H1 (cell line): ENCODE data around the gene CLCN3. TPM values are rescaled to one million over a fixed set of nuclear protein-coding genes. Genes with fewer than 3 reads are reported as not detected.

Experiments
- EGR1 ChIP-seq: IDR thresholded peaks from 2 replicates; pipeline ENCODE4 v1.6.1; 2011; ENCODE audit warnings: low read depth, low read length, borderline replicate concordance
- EP300 ChIP-seq, 2 experiments: IDR thresholded peaks; 1 replicate in 1 of 2; 2 replicates in 1 of 2; pipeline ENCODE4 v1.6.1; 2011 to 2012; ENCODE audit warnings: low read depth in 2 of 2, low read length in 2 of 2, mild to moderate bottlenecking in 2 of 2, borderline replicate concordance in 1 of 2, inconsistent platforms in 1 of 2, moderate library complexity in 1 of 2
- HDAC6 ChIP-seq: IDR thresholded peaks from one replicate; pipeline ENCODE4 v1.7.1; 2012; ENCODE audit warnings: low read depth, mild to moderate bottlenecking, inconsistent platforms, low read length, moderate library complexity
- POLR2A ChIP-seq, 2 experiments: IDR thresholded peaks; 1 replicate in 1 of 2; 2 replicates in 1 of 2; pipeline ENCODE4 v1.6.1; 2011; ENCODE audit warnings: low read depth in 2 of 2, low read length in 2 of 2, mild to moderate bottlenecking in 2 of 2; ENCODE audit errors: control extremely low read depth in 1 of 2
- RFX5 ChIP-seq: IDR thresholded peaks from 2 replicates; pipeline ENCODE4 v1.6.1; 2011; ENCODE audit warnings: low read depth, low read length, improper control_type of control experiment, borderline replicate concordance
- polyA plus RNA-seq, 7 experiments: library from polyadenylated mRNA; depleted of rRNA in 3 of 7; stranded (reverse) in 5 of 7; unstranded in 2 of 7; fragments of >200 nt in 5 of 7; fragments of 200-250 nt in 2 of 7; gene quantifications; 1 replicate in 5 of 7; 2 replicates in 1 of 7; 4 replicates in 1 of 7; pipeline versions ENCODE4 v1.2.1 to v1.2.3, GENCODE V29; 2011 to 2013; ENCODE audit warnings: missing spikeins in 2 of 7, mixed read lengths in 2 of 7
- total RNA-seq: library from RNA; stranded (reverse); fragmentation: NEBNext Ultra II Directional; extraction: Animal tissue kit (Norgen Biotek cat#: 25700); gene quantifications from 2 replicates; pipeline ENCODE4 v1.2.1, GENCODE V29; 2021
- TF ChIP-seq, protein P1 (sequence below): fragments of 300-600 bp; sonication (generic); IDR thresholded peaks from 2 replicates; pipeline ENCODE4 v1.7.1; 2012; ENCODE audit warnings: low read length, moderate library complexity, mild to moderate bottlenecking, inconsistent platforms; ENCODE audit not compliant: insufficient replicate concordance
- TF ChIP-seq, protein P2 (sequence below): IDR thresholded peaks from 2 replicates; pipeline ENCODE4 v1.6.1; 2011; ENCODE audit warnings: low read depth, mild to moderate bottlenecking, low read length; ENCODE audit not compliant: insufficient read depth
- TF ChIP-seq, protein P3 (sequence below): IDR thresholded peaks from 2 replicates; pipeline ENCODE4 v1.6.1; 2012; ENCODE audit warnings: low read length, inconsistent platforms

CLCN3 gene
- total and polyA plus RNA-seq, 2 of the 8 experiments (the other 6 are each of a cell fraction or from before 2014, with no cell fraction given): 8.8 to 32.8 TPM

DNA sequence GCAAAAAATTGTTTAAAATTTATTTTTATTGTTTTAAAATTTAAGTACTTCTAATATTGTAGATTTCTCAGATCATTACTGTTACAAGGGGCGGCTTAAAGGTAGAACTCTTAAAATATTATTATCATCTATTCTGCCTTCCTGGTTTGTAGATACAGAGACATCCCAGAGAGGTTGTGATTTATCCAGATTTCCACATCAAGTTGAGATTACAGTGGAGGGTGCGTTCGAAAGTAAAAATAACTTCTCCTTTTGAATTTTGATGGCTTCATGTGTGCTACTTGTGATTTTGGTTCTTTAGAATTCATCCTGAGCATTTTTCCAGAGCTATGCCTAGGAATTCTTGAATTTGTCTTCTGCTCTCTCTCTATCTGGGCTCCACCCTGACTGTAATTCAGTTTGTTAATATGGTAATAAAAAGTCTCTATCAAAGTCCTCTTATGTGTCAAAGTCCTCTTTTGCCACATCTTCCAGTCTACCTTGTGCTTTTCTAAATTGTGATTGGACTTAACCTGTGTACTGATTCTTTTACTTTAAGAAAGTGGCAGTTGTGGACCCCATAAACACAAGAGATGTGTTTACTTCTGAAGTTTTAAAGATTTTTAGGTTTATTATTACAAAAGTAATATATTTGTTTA is 37.2 kb downstream of the CLCN3 start (continued):
- TF ChIP-seq, protein P1, sequence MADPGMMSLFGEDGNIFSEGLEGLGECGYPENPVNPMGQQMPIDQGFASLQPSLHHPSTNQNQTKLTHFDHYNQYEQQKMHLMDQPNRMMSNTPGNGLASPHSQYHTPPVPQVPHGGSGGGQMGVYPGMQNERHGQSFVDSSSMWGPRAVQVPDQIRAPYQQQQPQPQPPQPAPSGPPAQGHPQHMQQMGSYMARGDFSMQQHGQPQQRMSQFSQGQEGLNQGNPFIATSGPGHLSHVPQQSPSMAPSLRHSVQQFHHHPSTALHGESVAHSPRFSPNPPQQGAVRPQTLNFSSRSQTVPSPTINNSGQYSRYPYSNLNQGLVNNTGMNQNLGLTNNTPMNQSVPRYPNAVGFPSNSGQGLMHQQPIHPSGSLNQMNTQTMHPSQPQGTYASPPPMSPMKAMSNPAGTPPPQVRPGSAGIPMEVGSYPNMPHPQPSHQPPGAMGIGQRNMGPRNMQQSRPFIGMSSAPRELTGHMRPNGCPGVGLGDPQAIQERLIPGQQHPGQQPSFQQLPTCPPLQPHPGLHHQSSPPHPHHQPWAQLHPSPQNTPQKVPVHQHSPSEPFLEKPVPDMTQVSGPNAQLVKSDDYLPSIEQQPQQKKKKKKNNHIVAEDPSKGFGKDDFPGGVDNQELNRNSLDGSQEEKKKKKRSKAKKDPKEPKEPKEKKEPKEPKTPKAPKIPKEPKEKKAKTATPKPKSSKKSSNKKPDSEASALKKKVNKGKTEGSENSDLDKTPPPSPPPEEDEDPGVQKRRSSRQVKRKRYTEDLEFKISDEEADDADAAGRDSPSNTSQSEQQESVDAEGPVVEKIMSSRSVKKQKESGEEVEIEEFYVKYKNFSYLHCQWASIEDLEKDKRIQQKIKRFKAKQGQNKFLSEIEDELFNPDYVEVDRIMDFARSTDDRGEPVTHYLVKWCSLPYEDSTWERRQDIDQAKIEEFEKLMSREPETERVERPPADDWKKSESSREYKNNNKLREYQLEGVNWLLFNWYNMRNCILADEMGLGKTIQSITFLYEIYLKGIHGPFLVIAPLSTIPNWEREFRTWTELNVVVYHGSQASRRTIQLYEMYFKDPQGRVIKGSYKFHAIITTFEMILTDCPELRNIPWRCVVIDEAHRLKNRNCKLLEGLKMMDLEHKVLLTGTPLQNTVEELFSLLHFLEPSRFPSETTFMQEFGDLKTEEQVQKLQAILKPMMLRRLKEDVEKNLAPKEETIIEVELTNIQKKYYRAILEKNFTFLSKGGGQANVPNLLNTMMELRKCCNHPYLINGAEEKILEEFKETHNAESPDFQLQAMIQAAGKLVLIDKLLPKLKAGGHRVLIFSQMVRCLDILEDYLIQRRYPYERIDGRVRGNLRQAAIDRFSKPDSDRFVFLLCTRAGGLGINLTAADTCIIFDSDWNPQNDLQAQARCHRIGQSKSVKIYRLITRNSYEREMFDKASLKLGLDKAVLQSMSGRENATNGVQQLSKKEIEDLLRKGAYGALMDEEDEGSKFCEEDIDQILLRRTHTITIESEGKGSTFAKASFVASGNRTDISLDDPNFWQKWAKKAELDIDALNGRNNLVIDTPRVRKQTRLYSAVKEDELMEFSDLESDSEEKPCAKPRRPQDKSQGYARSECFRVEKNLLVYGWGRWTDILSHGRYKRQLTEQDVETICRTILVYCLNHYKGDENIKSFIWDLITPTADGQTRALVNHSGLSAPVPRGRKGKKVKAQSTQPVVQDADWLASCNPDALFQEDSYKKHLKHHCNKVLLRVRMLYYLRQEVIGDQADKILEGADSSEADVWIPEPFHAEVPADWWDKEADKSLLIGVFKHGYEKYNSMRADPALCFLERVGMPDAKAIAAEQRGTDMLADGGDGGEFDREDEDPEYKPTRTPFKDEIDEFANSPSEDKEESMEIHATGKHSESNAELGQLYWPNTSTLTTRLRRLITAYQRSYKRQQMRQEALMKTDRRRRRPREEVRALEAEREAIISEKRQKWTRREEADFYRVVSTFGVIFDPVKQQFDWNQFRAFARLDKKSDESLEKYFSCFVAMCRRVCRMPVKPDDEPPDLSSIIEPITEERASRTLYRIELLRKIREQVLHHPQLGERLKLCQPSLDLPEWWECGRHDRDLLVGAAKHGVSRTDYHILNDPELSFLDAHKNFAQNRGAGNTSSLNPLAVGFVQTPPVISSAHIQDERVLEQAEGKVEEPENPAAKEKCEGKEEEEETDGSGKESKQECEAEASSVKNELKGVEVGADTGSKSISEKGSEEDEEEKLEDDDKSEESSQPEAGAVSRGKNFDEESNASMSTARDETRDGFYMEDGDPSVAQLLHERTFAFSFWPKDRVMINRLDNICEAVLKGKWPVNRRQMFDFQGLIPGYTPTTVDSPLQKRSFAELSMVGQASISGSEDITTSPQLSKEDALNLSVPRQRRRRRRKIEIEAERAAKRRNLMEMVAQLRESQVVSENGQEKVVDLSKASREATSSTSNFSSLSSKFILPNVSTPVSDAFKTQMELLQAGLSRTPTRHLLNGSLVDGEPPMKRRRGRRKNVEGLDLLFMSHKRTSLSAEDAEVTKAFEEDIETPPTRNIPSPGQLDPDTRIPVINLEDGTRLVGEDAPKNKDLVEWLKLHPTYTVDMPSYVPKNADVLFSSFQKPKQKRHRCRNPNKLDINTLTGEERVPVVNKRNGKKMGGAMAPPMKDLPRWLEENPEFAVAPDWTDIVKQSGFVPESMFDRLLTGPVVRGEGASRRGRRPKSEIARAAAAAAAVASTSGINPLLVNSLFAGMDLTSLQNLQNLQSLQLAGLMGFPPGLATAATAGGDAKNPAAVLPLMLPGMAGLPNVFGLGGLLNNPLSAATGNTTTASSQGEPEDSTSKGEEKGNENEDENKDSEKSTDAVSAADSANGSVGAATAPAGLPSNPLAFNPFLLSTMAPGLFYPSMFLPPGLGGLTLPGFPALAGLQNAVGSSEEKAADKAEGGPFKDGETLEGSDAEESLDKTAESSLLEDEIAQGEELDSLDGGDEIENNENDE: no peak
- TF ChIP-seq EGR1: no peak
- TF ChIP-seq, protein P2, sequence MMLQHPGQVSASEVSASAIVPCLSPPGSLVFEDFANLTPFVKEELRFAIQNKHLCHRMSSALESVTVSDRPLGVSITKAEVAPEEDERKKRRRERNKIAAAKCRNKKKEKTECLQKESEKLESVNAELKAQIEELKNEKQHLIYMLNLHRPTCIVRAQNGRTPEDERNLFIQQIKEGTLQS: no peak
- no peak for TF ChIP-seq HDAC6
- no peak for TF ChIP-seq RFX5
- TF ChIP-seq EP300 (IDR thresholded peaks at IDR 0.05; ENCODE audit: borderline replicate concordance in 1 of 2, low read depth in 2 of 2, low read length in 2 of 2): no peak
- TF ChIP-seq POLR2A (IDR thresholded peaks at IDR 0.05; ENCODE audit: control extremely low read depth in 1 of 2, low read depth in 2 of 2, low read length in 2 of 2): no peak
- TF ChIP-seq, protein P3, sequence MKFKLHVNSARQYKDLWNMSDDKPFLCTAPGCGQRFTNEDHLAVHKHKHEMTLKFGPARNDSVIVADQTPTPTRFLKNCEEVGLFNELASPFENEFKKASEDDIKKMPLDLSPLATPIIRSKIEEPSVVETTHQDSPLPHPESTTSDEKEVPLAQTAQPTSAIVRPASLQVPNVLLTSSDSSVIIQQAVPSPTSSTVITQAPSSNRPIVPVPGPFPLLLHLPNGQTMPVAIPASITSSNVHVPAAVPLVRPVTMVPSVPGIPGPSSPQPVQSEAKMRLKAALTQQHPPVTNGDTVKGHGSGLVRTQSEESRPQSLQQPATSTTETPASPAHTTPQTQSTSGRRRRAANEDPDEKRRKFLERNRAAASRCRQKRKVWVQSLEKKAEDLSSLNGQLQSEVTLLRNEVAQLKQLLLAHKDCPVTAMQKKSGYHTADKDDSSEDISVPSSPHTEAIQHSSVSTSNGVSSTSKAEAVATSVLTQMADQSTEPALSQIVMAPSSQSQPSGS: no peak
- TF ChIP-seq, all 59 proteins: peak for 0
